Sigmoid colon (tissue), 4 donors: ENCODE measurements around the gene C1orf94.

Source experiments
- EP300 ChIP-seq, 4 donors: sonication (generic); formaldehyde crosslinking; IDR thresholded peaks; one replicate each; pipeline ENCODE4 v1.6.1; 2017; ENCODE audit warnings: antibody characterized with exemption in 4 of 4
- POLR2A ChIP-seq, 2 donors: fragments of 450-650 bp; IDR thresholded peaks; one replicate each; pipeline ENCODE4 v1.6.1; 2016; ENCODE audit warnings: antibody characterized with exemption in 2 of 2, mild to moderate bottlenecking in 2 of 2, moderate library complexity in 2 of 2
- POLR2AphosphoS5 ChIP-seq, 4 donors: sonication (generic); formaldehyde crosslinking; IDR thresholded peaks; one replicate each; pipeline ENCODE4 v1.6.1; 2017; ENCODE audit warnings: antibody characterized with exemption in 4 of 4
- TF ChIP-seq, protein P1 (sequence below), 4 experiments: fragments of 450-650 bp in 3 of 4; fragments of 200-600 bp in 1 of 4; IDR thresholded peaks; one replicate each; pipeline ENCODE4 v1.5.1; 2016 to 2019; ENCODE audit warnings: antibody characterized with exemption in 4 of 4, mild to moderate bottlenecking in 3 of 4, moderate library complexity in 2 of 4

DNA sequence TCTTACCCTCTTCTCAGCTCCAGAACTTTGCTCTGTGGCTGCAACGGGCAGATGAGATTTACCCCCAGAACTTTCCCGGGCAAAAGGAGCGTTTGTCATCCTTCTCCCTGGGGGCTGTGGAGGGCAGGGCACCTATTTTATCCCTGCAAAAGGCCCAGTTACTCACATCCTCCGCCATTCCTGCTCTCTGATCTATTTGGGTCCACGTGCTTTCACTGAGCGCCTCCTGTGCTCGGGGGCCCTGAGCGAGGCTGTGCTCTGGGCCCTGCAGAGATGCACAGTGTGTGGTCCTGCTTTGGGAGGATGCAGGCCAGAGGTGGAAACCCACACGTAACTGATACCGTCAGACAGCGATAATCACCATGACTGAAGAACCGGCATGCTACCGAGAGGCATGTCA lies 9.3 kb upstream of the C1orf94 start:
- TF ChIP-seq EP300 (IDR thresholded peaks at IDR 0.05) (no peak), POLR2AphosphoS5 (IDR thresholded peaks at IDR 0.05) (no peak), POLR2A (IDR thresholded peaks at IDR 0.05) (no peak)
- TF ChIP-seq, protein P1, sequence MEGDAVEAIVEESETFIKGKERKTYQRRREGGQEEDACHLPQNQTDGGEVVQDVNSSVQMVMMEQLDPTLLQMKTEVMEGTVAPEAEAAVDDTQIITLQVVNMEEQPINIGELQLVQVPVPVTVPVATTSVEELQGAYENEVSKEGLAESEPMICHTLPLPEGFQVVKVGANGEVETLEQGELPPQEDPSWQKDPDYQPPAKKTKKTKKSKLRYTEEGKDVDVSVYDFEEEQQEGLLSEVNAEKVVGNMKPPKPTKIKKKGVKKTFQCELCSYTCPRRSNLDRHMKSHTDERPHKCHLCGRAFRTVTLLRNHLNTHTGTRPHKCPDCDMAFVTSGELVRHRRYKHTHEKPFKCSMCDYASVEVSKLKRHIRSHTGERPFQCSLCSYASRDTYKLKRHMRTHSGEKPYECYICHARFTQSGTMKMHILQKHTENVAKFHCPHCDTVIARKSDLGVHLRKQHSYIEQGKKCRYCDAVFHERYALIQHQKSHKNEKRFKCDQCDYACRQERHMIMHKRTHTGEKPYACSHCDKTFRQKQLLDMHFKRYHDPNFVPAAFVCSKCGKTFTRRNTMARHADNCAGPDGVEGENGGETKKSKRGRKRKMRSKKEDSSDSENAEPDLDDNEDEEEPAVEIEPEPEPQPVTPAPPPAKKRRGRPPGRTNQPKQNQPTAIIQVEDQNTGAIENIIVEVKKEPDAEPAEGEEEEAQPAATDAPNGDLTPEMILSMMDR (IDR thresholded peaks at IDR 0.05), result no peak
